Omental fat pad (tissue), 4 donors: Measurements from ENCODE around the gene WDFY4. TPM values are rescaled to one million over a fixed set of nuclear protein-coding genes. Genes with fewer than 3 reads are reported as not detected.

Experiments used
- ATAC-seq: fragments of 150-250 bp; one replicate; pipeline ENCODE4 v1.9.1; 2016; ENCODE audit warnings: mild to moderate bottlenecking, moderate library complexity; ENCODE audit not compliant: low FRiP score
- DNase-seq: peaks from one replicate; pipeline ENCODE4 v3.0.0-alpha.2; 2019; ENCODE audit warnings: low spot score
- CTCF ChIP-seq, 3 donors: fragments of 450-650 bp; IDR thresholded peaks; one replicate each; pipeline ENCODE4 v1.5.1; 2016 to 2017; ENCODE audit warnings: antibody characterized with exemption in 3 of 3, mild to moderate bottlenecking in 3 of 3, moderate library complexity in 2 of 3
- total RNA-seq, 4 donors: library from RNA; depleted of rRNA; stranded (reverse); fragments of >200 nt; gene quantifications; one replicate each; pipeline ENCODE4 v1.1.0, GENCODE V29; 2016

WDFY4 gene
- total RNA-seq, 4 donors from 2014 or later, result 6.8 to 21.4 (median 10.5) TPM

DNA sequence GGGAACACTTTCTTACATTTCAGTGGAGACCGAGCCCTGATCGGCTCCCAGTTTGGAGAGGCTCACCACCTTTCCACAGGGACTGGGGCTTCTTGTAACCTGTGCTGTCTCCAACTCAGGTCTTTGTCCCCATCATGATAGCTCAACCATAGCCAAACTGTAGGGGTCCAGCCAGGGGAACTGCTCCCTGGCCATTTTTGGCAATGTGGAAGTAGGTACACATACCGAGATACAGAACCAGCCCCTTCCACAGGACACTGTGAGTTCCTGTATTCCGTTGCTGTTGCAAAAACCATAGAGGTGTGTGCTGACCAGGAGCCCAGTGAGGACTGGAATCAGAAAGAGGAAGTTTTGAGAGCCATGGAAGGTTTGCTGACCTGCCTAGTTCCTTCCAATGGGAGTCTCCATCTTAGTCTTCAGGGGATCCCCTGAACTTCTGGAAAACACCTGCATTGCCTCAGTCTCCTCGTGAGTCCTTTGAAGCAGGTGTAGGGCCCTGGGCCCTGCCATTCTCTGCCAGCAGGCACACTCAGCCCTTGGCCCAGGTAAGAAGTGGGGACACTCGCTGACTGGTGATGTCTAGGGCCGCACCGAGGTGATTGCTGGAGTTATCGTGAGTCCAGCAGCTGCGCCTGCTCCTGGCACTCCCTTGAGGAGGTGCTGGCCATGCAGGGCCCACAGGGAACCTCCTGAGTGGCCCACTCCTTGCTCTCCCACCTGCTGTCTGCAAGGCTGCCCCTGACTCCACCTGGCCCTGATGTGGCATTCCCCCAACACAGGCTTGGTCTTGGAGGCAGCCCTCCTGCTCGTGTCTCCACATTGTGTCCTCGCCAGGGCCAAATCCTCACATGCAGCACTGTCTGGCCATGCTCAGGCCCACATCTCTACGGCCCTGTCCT, 11.2 kb downstream of the WDFY4 start:
- DNase-seq, result no peak
- no peak for ATAC-seq
- no peak for TF ChIP-seq CTCF (IDR thresholded peaks at IDR 0.05)

DNA sequence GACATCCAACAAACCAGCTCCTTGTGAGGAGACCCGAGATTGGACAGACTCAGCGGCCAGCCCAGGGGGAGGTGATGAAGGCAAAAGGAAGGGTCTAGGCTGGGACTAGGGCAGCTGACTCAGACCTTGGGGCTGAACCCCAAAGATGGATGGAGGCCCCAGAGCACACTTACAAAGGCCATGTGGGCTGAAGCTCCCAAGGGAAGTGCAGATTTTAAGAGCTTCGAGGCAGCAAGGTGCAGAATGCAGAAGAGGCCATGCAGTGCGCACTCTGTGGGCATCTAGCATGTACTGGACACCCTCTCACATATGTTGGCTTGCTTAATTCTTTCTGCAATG, 11.8 kb downstream of the WDFY4 start:
- TF ChIP-seq CTCF (IDR thresholded peaks at IDR 0.05), result no peak
- ATAC-seq (no peak), DNase-seq (no peak)

- ATAC-seq (no peak), DNase-seq (no peak)
- TF ChIP-seq CTCF (IDR thresholded peaks at IDR 0.05), result no peak
Observed at GRCh38 chr10:48697091-48697490, 12.4 kb downstream of the WDFY4 start.

- ATAC-seq, result no peak
- DNase-seq, result no peak
- no peak for TF ChIP-seq CTCF (IDR thresholded peaks at IDR 0.05)
Observed at GRCh38 chr10:48697821-48698764, 13.4 kb downstream of the WDFY4 start.

GRCh38 chr10:48699011-48699627, 14.4 kb downstream of the WDFY4 start:
- no peak for ATAC-seq
- no peak for DNase-seq
- no peak for TF ChIP-seq CTCF (IDR thresholded peaks at IDR 0.05)

DNA sequence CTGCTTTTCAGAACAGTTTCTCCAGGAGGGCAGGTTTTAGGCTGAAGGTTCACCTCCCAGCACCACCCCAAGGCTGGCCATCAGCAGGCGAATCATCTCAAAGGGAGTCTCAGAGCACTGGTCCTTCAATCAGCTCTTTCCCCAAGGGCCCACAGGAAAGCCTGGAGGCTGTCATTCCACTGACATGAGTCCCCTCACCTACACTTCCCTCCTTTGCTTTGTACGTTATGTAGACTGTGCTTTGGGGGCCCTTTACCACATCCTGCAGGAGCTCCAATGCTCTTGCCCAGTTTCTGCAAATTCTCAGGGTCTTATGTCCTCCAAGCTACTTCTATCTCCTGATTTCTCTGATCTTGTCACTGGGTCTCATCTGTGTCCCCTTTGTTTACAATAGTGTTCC, 15.4 kb downstream of the WDFY4 start:
- ATAC-seq, result no peak
- TF ChIP-seq CTCF (IDR thresholded peaks at IDR 0.05), result no peak
- no peak for DNase-seq
